GM19238 (cell line): ENCODE data around the gene TFR2.
A peak's percentile ranks its signal among the peaks of the same experiment; 100 is the strongest.

Experiments
- DNase-seq: peaks from one replicate; pipeline ENCODE4 v3.0.0; 2011; ENCODE audit warnings: low spot score; ENCODE audit not compliant: insufficient read length

Gene TFR2

DNA sequence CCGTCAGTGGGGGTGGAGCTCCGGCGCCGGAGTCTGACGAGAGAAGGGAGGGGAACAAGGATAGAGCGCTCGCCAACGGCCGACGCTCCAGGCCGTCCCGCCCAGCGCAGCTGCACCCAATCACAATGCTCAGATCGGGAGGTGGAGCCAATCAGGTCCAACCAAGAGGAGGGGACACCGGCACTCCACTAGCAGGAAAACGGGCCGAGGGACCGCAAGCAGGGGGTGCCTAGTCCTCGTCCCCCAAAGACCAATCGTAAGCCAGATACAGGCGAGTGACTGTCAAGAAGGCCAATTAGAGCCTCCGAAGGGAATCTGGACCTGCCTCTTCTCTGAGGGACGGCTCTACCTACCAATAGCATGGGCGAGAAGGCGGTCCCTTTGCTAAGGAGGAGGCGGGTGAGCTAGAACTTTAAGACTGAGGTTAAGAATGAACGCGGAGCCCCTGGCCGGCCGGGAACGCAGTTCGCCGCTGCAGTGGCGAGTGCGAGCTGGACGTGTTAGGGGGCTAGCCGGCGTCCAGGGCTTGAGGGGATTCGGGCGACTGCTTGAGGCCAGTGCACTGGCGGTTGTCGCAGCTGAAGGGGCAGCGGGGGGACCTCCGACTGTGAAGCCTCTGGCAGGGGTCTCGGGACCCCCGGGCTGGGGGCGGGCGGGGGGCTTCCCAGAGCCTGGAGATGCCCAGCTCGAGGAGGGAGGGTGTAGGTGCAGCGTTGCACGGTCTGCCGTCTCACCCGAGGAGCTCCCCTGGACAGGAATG, 54.9 kb downstream of the TFR2 start, which contains the start of gene FBXO24:
FBXO24 (plus strand) TSS at position 63 of the 760 bp plus-strand sequence; CDS start at position 361, 298 bp downstream.
- peak; percentile 100 for DNase-seq

DNA sequence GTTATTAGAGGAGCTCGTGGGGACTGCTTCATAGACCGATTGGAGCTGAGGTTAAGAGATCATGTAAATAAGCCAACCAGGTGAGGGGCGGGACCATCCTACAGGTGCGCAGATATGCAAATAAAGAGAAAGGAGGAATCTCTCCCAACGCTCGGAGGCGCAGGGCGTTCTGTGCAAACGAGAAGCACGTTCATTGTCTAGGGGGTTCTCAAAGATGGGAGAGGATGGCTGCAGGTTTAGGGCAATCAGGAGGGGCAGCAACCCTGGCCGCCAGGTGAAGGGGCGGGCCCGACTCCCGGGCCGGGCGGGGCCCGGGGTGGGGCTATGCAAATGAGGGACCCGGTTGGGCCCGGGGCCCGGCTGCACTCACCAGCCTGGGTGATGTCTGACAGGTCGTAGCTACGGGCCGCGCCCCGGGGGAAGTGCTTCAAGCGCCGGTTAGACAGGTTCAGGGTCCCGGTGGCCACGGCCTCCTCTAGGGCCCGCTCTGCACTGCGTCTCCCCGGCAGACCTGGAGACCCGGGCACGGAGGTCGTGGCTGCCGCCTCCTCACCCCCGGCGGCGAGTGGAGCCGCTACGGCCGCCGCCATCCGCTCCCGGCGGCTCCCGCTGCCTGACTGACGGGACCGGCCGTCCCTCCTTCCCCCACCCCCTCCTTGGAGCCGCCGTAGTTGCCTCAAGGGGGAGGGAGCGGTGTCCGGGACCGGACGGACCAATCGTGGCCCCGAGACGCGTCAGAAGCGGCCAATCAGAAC, 55.7 kb downstream of the TFR2 start, which contains the start of gene LRCH4:
LRCH4 (minus strand) TSS at position 619 of the 755 bp plus-strand sequence; CDS start at position 590, 29 bp downstream.
- peak; percentile 60 for DNase-seq

DNA sequence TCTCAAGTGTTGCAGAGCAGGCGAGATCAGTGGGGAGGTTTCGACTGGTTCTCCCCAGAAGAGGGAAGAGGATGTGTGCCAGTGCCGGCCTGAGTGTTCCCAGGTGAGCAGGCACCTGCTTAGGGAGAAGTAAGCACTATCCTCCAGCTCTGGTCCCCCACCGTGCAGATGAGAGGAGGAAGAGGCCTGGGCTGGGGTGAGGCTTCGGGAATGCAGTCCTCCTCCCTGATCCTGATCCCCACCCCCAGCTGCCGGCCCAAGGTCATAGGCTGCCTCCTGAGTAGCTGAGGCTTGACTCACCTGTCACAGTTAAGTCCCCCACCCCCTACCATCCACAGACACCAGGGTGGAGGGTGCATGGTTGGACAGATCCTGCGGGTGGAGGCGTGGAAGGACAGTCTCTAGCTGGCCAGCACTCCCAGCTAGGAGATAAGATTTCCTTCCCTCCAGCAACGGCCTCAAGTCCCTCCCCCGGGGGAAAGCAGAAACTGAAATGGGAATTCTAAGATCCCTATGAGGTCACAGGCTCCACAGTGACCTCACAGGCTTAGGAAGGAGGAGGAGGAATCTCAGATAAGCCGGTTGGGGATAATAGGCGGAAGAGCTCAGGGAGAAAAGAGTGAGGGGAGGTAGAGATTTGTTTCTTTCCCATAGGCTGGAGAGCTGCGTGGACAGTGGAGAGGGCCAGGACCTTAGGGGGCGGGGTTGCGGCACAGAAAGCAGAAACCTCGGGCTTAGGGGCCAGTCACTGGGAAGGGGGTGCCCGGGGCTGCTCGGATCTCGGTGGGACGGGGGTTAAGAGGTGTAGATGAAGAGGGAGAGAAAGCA, 56.5 kb downstream of the TFR2 start:
- no peak for DNase-seq

DNA sequence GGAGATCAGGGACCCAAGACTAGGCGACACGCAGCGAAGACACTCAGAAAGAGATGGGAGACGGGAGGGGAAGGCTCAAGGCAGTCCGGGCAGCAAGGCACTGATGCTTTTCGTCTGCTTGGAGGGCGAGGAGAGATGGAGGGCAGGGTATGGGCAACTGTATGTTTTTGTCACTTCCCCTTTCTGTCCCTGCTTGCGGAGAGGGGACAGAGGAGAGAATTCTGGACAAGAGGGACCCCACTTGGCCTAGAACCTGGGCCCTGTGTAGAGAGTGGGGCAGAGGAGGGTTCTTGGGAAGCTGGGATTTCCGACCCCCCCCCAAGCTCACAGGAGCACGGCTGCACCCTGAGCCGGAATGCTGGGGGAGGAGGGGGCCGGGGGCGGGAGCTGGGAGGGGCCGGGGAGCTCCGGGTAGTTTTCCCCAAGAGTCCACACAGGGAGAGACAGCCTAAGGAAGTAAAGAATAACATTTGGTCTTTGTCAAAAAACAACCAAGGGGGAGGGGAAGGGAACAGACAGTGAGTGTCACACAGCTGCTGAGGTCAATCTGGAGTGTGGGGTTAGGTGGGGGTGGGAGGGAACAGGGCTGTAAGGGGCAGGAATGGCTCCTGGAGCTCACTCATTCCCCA, 57.2 kb downstream of the TFR2 start:
- DNase-seq: no peak

DNA sequence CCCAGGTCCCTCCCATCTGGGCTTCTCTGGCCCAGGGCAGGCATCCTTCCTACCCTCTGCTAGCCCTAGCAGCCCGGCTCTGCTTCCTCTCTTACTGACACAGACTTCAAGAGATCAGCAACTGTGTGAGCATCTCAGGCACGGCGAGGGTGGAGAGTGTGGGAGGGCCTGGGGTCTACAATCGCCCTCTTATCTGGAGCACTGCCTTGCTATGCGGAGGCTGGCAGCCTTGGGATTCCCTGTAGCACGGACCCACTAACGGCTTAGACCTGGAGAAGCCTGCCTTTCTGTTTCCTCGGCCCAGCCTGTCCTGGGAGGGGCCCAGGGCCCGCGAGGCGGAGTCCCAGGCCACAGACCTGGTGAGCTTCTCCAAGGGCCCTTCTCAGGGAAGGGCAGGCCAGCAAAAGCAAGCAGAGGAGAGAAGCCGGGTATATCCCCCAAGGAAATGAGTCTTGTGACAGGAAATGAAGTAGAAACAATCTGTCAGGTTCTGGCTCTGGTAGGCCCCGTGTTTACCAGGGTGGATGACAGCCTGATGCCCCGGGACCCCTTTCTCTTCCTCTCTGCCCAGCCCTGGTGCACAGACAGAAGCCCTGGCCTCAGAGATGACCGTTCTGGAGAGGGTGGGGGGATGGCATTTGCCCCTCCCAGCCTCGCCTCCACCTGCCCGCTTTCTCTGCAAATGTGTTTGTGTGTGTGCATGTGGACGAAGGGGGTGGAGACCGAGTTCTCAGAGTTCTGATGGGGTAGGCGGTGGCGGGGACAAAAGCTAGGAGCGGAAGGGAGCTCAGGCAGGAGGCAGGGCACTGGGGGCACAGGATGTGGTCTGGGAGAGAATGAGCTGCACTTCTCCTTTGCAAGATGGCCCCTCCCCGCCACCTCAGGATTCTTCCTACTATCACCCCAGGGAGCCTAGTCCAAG, 58.0 kb downstream of the TFR2 start:
- DNase-seq: peak; percentile 65

DNA sequence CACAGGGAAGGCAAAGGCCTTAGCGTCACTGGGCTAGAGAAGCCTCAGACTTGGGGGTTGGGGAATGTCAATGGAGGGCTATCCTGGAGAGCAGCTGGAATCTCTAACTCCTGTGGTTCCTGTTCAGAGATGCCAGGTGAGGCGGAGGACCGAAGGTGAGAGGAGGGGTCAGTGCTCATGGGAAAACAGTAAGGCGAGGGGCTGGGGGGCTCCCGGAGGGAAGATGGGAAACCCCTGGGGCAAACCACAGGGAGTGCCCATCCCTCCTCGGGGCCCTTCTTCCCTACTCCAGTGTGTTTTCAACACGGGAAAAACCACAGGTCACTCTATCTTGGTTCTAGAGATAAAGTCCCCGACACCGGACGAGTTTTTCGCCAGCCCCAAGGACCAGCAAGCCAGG, 58.7 kb downstream of the TFR2 start:
- no peak for DNase-seq

DNA sequence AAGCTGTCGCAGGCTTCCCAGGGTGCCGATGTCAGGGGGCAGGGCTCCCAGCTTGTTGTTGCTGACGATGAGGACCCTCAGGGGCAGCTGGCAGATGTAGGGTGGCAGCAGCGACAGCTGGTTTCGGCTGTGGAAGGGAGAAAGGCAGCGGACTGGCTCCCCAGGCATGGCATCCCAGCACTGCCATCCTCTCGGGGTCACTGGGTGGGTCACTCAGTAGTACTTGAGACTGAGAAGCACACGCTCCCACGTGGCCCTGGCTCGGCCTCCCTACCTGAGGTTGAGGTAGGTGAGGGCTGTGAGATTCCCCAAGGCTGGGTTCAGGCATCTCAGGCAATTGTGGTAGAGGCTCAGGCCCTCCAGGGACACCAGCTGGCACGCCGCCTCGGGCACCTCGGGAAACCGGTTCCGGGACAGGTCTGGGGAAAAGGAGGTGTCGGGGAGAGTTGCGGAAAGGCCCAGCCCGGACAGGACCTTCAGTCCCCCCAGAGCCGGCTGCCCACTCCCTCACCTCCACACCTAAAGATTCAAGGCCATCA, 59.2 kb downstream of the TFR2 start:
- DNase-seq: no peak

DNA sequence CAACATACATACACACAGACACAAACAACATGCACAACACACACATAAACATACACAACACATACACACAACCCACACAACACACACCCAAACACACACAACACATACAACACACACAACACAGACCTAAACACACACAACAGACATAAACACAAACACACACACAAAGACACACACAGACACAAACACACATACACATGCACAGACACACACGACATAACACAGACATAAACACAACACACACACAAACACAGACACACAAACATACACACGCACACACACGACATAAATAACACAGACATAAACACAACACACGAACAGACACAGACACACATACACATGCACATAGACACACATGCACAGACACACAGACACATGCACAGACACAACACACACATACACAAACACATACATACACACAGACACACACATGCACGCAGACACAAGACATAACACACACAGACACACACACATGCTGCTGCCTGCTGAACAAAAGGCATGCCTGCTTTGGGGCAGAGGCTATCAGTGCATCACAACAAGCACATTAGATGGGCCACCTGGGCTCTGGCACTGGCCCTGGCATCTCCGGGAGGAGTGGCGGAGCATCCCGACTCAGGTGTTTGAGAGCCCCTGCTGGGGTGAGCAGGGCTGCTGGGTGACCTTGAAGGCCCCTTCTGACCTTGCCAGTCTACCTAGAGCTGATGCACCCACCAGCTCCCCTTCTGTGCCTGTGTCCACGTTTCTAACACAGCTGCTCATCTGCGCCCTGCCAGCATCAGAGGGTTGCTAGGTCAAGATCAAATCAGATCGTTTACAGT, 60.7 kb downstream of the TFR2 start:
- no peak for DNase-seq

DNA sequence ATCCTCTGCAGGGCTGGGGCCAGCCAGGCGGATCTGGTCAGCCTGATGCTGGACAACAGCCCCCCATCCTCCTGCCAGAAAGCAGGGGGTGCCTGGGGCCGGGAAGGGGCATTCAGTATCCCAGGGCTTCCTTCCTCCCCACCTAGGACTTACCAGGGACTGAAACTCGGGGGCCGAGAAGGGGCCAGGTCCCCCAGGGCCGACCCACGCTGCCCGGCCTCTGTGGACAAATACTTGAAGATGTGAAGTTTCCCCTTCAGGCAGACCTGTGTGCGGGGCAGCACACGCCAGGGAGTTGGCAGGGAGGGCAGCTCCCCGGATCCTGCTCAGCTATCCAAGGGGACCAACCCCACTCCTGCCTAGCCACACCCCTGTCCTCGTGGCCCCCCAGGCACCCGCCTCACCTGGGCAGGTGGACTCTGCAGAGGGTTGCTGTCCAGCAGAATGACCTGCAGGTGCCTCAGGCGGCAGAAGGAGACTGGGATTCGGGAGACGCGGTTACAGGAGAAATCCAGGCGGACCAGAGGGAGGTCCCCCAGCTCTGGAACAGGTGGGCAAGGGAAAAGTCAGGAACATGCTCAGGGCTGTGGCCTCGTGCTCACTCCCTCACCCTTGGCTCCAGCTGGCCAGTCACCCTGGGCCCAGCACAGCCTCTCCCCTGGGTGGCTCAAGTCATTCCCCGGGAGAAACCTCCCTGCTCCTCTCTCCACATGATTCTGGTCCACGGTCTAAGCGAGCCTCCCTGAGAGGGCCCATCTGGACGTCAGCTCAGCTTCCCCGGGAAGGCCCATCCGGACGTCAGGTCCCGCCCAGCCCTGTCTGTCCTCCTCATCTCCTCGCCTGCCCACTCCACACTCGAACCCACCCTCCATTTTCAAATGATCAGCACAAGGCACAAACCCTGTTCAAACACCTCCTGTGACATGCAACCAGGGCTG, 62.8 kb downstream of the TFR2 start:
- DNase-seq: no peak

DNA sequence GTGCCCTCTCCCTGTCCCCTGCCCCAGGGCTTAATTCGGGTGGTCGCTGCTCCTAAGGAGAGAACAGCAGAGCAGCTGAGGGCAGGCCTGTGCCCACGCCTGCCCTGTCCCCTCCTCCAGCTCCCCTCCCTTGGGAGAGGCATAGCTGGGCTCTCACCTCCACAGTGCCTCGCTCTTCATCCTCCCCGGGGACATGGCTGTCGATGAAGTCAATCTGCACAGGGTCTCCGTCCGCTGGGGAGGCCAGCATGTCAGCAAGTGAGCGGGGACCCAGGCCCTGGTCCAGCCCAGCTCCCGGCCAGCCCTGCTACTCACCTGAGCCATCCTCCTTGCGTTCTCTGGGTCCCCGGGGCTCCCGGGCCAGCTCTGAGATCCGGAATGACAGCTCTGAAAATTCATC, 63.8 kb downstream of the TFR2 start:
- no peak for DNase-seq

DNA sequence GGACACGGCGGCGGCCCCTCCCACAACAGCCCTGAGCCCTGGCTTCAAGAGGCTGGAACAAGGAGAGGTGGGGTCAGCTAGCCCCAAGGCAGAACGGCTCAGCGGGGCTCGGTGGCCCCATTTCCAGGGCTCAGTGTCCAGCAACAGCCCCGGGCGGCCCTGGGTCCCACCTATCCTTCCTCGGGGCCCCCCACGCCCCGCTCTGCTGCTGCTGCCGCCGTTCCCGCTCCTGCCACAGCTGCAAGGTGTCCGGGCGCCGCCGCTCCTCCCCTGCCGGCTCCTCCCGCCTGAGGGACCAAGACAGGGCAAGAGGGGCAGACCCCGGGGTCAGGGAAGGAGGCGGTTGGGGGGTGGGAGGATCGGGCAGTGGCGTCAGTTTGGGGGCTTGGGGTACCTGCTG, 64.2 kb downstream of the TFR2 start:
- DNase-seq: no peak

DNA sequence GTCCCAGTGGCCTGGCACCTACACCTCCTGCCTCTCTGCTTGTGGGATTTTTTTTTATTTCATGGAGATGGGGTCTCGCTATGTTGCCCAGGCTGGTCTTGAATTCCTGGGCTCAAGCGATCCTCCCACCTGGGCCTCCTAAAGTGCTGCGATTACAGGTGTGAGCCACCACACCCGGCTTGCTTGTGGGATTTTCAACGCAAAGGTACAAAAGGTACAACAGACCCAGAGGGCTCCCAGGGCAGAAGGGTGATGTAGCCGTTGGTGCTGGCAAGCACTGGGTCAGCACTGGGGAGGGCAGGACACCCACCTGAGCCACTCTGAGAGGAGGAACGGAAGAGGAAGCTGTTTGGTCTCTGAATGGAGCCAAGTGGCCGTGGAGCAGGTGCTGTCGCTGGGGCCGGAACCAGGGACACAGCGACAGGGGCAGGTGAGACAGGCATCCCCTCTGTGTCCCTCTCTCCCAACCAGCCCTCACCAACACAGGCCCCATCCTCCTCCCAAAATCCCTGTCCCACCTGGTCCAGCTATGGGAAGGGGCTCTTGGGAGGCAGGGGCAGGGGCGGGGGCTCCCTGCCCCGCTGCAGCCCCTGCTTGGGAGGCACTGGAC, 64.9 kb downstream of the TFR2 start:
- DNase-seq: no peak

DNA sequence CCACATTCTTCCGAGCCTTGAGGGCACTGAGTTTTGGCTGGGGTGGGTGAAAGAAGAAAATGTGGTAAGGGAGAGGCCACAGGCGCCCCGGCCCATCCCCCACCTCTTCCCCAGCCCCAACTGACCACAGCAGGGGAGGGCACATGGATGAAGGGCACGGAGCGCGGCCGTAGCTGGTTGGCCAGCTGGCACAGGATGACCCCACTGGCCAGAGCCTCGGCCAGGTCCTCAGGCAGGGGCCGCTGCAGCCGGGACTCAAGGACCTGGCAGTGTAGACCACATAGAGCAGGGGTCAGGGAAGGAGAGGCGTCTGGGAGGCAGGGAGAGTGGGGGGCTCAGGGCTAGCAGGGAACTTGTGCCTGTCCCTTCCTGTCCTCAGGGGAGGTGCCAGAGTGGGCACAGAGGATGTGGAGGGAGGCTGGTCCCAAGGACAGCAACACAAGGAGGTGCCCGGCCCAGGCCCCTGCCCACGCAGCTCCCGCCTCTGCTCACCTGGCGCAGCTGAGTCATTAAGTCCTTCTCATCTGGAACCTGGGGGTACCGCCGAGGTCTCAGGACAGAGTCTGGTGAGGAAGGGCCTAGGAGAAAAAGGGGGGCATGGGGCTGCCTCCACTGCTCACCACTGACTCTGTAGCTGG, 65.5 kb downstream of the TFR2 start:
- DNase-seq: no peak

DNA sequence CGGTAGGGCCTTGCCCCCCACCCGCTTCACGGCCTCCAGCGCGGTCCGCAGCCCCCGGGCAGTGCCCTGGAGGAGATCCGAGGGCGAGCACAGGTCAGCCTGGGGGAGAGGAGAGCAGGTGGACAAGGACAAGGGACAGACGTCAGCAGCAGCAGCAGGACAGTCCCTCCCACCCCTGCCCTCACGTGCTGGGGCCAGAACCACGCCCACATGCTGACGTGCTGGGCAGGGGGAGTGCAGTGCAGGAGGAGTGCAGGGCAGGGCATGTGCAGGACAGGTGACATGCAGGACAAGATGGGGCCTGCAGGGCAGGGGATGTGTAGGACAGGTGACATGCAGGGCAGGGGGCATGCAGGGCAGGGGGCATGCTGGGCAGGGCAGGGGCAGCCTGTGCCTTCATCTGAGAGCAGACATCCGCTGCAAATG, 66.1 kb downstream of the TFR2 start:
- DNase-seq: no peak

DNA sequence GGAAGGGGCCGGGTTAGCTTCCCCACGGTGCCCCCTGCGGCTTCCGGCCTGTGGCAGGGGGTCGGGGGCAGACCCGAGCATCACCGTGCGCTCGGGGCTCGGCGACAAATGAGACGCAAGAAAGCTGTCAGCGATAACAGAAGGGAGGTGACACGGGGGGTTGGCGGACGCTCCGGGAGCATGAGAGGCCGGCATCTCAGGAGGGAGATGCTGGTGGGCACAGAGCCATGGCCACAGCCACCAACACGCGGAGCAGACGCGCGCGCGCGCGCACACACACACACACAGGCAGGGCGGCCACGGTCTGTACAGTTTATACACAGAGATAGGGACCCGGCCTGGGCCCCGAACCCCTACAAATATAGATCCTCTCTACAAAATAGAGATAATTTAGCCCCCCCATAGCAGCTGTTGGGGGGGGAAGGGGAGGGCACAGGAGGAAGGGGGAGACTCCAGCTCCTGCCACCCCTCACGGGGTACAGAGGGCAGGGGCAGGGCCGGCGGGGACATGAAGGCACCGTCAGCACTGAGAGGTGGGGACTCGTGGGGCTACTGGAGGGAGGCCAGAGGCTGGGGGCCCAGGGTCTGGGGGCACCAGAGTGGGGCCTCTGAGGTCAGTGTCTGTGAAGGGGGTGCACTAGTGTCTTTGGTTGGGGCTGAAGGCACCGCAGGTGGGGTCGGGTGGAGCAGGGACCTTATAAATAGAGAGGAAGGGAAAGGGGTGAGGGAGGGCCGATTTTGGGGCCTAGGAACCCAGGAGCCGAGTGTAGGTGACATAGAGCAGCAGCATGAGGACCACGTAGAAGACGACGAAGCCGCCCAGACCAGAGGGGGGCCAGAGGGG, 66.8 kb downstream of the TFR2 start:
- DNase-seq: no peak
